ENCODE results near the gene RNF128. TPM values are rescaled to one million over a fixed set of nuclear protein-coding genes. Genes with fewer than 3 reads are reported as not detected.

RNF128 gene
- total RNA-seq, 1 donor from 2014 or later = 18.1 TPM

Other genes with a start within 250 kb of the RNF128 start
- gene RADX, start 114.7 kb upstream of the RNF128 start, total RNA-seq = 2.4 TPM
- gene TBC1D8B, start 76.0 kb downstream of the RNF128 start, total RNA-seq = 8.4 TPM
- not detected for gene RIPPLY1, start 176.6 kb downstream of the RNF128 start, total RNA-seq
- gene CLDN2, start 193.7 kb downstream of the RNF128 start, total RNA-seq = 0.61 TPM